GM21723 (cell line): ENCODE measurements around the gene ZNF302.
"Not testable (repeated sequence)": the region's sequence is repeated elsewhere in the genome, so short reads cannot be mapped to it uniquely, and the experiment has no call there.

Source experiments
- ATAC-seq: cut with Tn5 transposase; IDR thresholded peaks from one replicate; pipeline ENCODE4 v1.9.1; 2021; ENCODE audit warnings: mild to moderate bottlenecking, moderate library complexity; ENCODE audit not compliant: unreplicated experiment

ZNF302 gene

GRCh38 chr19:34677386-34678084, at the start of gene ZNF302:
TSS of gene ZNF302 (plus strand) at chr19:34677678. CDS start at chr19:34678805, 1,127 bp downstream.
- peak; percentile 86 for ATAC-seq

DNA sequence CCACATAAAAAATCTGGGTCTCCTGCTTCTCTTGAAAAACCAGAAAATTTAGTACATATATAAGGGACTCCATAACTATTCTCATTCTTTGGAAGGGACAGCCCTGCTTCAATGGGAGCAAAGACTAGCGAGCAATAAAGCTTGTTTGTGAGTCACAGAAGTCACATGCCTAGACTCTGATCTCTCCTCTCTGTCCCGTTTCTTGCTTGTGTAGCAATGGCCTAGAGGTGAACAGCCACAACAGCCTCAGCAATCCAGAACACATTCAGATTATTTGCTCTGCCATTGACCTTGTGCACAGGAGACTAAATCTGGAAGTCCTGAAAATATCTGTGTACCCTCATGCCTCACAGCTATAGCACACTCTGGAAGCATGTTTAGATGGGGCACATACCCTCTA, 43.7 kb upstream of the ZNF302 start:
- ATAC-seq = no peak

GRCh38 chr19:34639491-34640085, 37.9 kb upstream of the ZNF302 start:
- no peak for ATAC-seq

DNA sequence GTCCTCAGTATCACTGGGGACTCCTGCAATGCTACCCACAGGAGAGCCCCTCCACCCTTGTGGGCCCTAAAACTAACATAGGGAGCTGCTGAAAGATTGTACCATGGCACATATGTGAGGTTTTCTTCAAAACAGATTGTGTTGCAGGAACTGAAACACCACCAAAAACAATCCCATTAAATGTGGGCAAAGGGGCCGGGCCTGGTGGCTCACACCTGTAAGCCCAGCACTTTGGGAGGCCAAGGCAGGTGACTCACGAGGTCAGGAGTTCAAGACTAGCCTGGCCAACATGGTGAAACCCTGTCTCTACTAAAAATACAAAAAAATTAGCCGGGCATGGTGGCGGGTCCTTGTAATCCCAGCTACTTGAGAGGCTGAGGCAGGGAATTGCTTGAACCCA, 35.2 kb upstream of the ZNF302 start:
- no peak for ATAC-seq

DNA sequence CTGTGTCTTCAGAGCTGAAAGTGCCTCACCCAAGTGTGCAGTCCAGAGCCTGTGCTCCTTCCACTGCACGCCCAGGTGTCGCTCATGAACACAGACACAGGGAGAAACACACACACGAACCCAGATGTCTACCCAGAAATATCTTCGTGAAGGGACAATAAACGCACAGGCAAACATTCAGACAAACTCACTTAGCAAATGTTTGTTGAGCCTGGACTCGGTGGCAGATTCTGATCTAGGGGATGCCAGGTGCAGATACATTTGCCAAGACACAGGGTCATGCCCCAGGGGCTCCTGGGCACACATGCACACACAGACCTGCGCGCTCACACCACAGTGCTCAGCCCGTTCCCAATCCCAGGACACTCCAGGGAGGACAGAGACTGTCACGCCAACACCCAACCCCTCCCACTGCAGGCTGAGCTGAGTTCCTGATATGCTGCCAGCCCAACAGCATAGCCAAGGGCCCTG, 32.5 kb upstream of the ZNF302 start:
- no peak for ATAC-seq

- ATAC-seq = no peak
Measured at GRCh38 chr19:34645551-34645950, 31.9 kb upstream of the ZNF302 start.

- ATAC-seq = no peak
Measured at GRCh38 chr19:34649886-34650543, 27.5 kb upstream of the ZNF302 start.

GRCh38 chr19:34651747-34652146, 25.7 kb upstream of the ZNF302 start:
- no peak for ATAC-seq

GRCh38 chr19:34654796-34655195, 22.7 kb upstream of the ZNF302 start:
- ATAC-seq = no peak

- no peak for ATAC-seq
Measured at GRCh38 chr19:34655651-34656050, 21.8 kb upstream of the ZNF302 start.

GRCh38 chr19:34661357-34661756, 16.1 kb upstream of the ZNF302 start:
- ATAC-seq = no peak

DNA sequence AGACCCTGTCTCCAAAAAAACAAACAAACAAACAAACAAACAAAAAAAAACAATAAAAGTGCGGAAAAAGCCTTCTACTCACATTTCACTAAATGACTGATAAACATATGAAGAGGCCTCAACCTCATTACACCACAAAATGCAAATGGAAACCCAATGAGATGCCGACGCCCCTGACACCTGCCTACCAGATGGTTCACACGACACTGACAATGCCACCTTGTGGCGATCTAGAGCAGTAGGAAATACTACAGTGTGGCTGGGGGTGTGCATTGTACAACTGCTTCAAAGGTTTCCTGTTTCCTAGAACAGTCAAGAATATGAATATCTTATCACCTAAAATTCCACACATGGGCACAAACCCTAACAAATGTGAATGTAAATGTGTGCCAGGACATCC, 14.6 kb upstream of the ZNF302 start:
- no peak for ATAC-seq

DNA sequence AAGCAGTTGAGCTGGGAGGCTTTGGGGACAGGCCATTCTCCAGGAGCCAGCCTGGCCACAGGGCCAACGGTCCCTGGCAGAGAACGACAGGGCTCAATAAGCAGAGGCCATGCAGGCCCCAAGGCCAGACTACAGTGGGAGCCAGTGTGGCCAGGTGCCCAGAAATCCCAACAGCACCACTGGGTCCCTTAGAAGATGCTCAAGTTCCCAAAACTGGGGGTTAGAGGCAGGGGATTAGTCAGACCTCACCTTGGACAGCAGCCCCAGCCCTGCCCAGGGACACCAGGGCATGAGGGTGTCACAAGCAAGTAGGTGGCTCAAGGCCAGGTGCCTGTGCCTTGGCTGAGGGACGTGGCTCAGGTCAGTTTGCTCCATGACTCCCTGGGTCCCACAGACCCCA, 13.3 kb upstream of the ZNF302 start:
- ATAC-seq = no peak

DNA sequence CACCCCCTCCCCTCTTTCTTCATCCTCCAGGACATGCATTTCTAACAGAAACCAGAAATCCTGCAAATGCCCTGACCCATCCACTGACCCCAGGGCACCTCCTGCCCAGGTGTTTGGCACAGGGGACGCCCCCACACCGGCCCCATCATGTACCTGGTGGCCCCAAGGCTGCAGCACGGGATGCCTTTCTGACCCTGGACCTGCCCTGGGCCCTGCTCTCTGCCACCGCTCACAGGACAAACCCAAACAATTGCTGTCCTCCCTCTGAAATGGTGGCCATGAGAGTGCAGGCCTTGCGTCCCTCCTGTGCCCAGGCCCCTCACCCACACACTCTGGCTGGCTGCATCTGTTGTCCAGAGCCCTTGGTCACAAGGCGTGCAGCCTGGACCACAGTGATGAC, 12.6 kb upstream of the ZNF302 start:
- ATAC-seq = no peak

GRCh38 chr19:34665275-34665674, 12.2 kb upstream of the ZNF302 start:
- ATAC-seq = not testable (repeated sequence)

DNA sequence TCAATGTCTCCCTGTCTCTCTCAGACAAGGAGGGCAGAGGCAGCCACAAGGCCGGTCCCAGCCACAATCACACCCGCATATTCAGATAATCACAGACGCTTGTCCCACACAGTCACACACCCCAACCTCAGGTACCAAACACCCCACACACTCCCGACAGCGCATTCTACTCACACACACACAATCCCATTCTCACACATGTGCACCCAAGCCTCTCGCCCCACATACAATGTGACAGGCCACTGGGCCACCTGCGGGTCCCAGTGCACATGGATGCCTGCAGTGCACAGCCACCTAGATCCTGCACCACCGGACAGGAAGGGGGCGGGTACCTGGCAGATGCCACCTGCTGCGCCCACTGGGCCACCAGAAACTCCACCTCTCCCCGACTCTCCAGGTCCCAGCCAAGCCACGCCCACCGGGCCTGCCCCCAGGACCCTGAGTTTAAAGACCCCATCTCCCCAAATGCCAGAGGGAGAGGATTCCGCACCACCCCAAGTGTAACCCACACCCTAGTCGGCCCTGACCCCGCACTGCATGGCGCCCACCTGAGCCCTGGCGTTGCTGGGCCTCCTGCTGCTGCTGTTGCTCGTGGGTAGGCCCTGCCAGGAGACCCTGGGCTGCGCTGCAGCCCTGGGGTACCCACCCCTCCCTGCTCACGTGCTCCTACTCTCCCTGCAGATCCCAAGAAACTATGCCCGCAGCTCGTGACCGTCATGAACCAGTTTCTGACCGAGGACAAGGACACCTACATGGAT, 11.1 kb upstream of the ZNF302 start:
- ATAC-seq = no peak

GRCh38 chr19:34666958-34667265, 10.6 kb upstream of the ZNF302 start:
- ATAC-seq = no peak

DNA sequence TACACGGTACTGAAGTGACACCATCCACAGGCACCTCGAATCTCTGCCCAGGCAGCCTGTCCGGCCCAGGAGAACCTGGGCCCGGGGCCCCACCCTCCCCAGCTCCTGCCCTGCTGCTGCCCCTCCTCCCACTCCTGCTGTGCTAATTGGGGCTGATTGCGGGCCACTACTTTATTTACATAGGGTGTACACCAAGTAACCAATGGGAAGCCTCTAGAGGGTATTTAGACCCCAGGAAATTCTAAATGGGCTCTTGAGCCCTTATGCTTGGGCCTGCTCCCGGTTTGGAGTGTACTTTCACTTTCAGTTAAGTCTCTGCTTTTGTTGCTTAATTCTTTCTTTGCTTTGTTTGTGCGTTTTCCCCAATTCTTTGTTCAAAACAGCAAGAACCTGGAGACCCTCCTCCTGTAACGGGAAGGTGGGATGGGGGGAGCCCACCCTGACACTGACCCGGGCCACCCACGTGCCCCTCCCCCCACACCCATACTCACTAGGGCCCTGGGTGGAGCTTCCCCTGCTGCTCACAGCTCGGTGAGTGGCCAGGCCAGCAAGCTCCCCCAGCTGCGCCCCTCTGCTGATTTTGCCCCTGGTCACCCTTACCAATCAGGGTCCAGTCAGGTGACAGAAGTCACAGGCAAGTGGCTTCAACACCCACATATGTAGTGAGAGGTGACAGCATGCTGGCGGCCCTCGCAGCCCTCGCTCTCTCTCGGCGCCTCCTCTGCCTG, 10.0 kb upstream of the ZNF302 start:
- no peak for ATAC-seq

DNA sequence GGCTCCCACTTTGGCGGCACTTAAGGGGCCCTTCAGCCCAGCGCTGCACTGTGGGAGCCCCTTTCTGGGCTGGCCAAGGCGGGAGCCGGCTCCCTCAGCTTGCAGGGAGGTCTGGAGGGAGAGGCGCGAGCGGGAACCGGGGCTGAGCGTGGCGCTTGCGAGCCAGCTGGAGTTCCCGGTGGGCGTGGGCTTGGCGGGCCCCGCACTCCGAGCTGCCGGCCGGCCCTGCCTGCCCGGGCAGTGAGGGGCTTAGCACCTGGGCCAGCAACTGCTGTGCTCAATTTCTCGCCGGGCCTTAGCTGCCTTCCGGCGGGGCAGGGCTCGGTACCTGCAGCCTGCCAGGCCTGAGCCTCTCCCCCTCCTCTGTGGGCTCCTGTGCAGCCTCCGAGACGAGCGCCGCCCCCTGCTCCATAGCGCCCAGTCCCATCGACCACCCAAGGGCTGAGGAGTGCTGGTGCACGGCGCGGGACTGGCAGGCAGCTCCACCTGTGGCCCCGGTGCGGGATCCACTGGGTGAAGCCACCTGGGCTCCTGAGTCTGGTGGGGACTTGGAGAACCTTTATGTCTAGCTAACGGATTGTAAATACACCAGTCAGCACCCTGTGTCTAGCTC, 9.3 kb upstream of the ZNF302 start:
- ATAC-seq = not testable (repeated sequence)

GRCh38 chr19:34668690-34669089, 8.8 kb upstream of the ZNF302 start:
- not testable (repeated sequence) for ATAC-seq
